RWPE2 (cell line): ENCODE measurements around the gene ABI2.

Experiments
- ATAC-seq: fragments of 200-7000 bp; cut with Tn5 transposase; 3 replicates; pipeline ENCODE4 v1.9.1; 2021; ENCODE audit warnings: low read depth
- DNase-seq: peaks from one replicate; pipeline ENCODE4 v3.0.0-alpha.2; 2020; ENCODE audit warnings: low spot score
- H3K27ac ChIP-seq: fragments of 450-650 bp; 2 replicates; pipeline ENCODE4 v1.5.1; 2017; ENCODE audit warnings: mild to moderate bottlenecking; ENCODE audit not compliant: poor library complexity, severe bottlenecking
- H3K27me3 ChIP-seq: fragments of 250-450 bp; sonication (Bioruptor Pico); 2 replicates; pipeline ENCODE4 v1.5.1; 2021; ENCODE audit warnings: mild to moderate bottlenecking, moderate library complexity; ENCODE audit not compliant: insufficient read depth, poor library complexity, severe bottlenecking
- H3K36me3 ChIP-seq: fragments of 250-450 bp; sonication (Bioruptor Pico); 2 replicates; pipeline ENCODE4 v1.5.1; 2020; ENCODE audit warnings: low read depth, mild to moderate bottlenecking, moderate library complexity
- H3K4me1 ChIP-seq: fragments of 250-450 bp; sonication (Bioruptor Pico); 2 replicates; pipeline ENCODE4 v1.5.1; 2021; ENCODE audit warnings: mild to moderate bottlenecking, moderate library complexity; ENCODE audit not compliant: insufficient read depth, poor library complexity, severe bottlenecking
- H3K4me3 ChIP-seq: fragments of 250-450 bp; sonication (Bioruptor Pico); 2 replicates; pipeline ENCODE4 v1.5.1; 2021; ENCODE audit warnings: mild to moderate bottlenecking, moderate library complexity; ENCODE audit not compliant: severe bottlenecking
- H3K9me3 ChIP-seq: fragments of 250-450 bp; sonication (Bioruptor Pico); 2 replicates; pipeline ENCODE4 v1.5.1; 2021; ENCODE audit warnings: mild to moderate bottlenecking, moderate library complexity; ENCODE audit not compliant: severe bottlenecking
- TF ChIP-seq, protein P1 (sequence below): fragments of 450-650 bp; IDR thresholded peaks from one replicate; pipeline ENCODE4 v1.5.1; 2017; ENCODE audit warnings: mild to moderate bottlenecking, moderate library complexity; ENCODE audit not compliant: poor library complexity, severe bottlenecking

The ABI2 gene

DNA sequence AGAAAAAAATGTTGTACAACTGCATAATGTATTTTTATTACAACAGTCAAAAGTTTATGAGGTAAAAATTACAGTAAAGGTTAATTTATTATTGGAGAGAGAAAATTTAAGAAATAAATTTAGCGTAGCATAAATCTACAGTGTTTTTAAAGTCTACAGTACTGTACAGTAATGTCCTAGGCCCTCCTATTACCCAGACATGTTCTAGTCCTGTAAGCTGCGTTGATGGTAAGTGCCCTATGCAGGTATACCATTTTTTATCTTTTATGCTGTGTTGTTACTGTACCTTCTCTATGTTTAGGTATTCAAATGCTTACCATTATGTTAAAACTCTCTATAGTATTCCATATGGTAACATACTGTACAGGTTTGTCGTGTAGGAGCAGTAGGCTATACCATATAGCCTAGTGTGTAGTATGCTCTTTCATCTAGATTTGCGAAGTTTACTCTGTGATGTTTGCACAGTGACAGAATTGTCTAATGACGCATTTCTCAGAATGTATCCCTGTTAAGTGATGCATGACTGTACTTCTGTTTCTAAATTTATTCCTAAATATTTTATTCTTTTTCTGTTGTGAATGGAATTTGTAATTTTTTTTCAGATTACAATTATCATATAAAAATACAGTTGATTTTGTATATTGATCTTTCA lies 24.5 kb downstream of the ABI2 start:
- H3K36me3 ChIP-seq = no peaks in the 10 kb centered on the region
- no peak for DNase-seq
- peak; percentile 35; the same call in 1 of the 3 replicates for ATAC-seq
- H3K27ac ChIP-seq = no peak overlapping the region
- H3K27me3 ChIP-seq = no peaks in the 10 kb centered on the region
- H3K9me3 ChIP-seq = no peaks in the 10 kb centered on the region
- TF ChIP-seq, protein P1, sequence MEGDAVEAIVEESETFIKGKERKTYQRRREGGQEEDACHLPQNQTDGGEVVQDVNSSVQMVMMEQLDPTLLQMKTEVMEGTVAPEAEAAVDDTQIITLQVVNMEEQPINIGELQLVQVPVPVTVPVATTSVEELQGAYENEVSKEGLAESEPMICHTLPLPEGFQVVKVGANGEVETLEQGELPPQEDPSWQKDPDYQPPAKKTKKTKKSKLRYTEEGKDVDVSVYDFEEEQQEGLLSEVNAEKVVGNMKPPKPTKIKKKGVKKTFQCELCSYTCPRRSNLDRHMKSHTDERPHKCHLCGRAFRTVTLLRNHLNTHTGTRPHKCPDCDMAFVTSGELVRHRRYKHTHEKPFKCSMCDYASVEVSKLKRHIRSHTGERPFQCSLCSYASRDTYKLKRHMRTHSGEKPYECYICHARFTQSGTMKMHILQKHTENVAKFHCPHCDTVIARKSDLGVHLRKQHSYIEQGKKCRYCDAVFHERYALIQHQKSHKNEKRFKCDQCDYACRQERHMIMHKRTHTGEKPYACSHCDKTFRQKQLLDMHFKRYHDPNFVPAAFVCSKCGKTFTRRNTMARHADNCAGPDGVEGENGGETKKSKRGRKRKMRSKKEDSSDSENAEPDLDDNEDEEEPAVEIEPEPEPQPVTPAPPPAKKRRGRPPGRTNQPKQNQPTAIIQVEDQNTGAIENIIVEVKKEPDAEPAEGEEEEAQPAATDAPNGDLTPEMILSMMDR = no peak
- H3K4me3 ChIP-seq = no peak overlapping the region
- no peaks in the 10 kb centered on the region for H3K4me1 ChIP-seq

DNA sequence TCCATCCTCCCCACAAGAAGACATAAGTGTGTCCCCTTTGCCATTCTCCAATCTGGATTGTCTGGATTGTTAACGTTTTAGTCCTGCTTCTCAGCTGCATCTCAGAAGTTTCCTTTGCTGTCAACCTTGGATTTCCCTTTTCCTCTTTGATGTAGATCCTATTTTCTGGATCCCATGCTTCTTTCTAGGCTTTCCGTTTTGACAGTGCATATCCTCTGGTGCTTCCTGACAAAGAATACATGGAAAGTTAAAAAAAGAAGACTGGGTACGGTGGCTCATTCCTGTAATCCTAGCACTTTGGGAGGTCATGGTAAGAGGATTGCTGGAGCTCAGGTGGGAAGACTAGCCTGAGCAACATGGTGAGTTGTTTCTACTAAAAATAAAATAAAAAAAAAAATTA lies 26.8 kb downstream of the ABI2 start:
- no peak overlapping the region for H3K27ac ChIP-seq
- ATAC-seq = no peak
- no peaks in the 10 kb centered on the region for H3K4me1 ChIP-seq
- no peaks in the 10 kb centered on the region for H3K9me3 ChIP-seq
- H3K4me3 ChIP-seq = no peak overlapping the region
- H3K36me3 ChIP-seq = no peaks in the 10 kb centered on the region
- no peak for DNase-seq
- TF ChIP-seq, protein P1 = no peak
- no peaks in the 10 kb centered on the region for H3K27me3 ChIP-seq

DNA sequence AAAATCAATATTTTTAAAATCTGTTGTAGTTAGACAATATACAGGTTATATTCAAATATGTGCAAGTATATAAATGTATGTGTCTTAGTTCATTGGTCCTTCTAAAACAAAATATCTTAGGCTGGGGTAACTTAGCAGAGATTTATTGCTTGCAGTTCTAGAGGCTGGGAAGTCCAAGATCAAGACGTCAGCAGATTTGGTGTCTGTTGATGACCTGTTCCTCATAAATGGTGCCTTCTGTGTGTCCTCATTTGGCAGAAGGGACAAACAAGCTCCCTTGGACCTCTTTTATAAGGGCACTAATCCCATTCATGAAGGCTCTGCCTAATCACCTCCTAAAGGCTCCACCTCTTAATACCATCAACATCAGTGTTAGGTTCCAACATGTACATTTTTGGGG lies 31.3 kb downstream of the ABI2 start:
- Histone ChIP-seq H3K27ac (no peak overlapping the region), H3K4me3 (no peak overlapping the region), H3K36me3 (no peaks in the 10 kb centered on the region), H3K4me1 (no peaks in the 10 kb centered on the region), H3K9me3 (no peaks in the 10 kb centered on the region), H3K27me3 (no peaks in the 10 kb centered on the region)
- TF ChIP-seq, protein P1 = no peak
- ATAC-seq (no peak), DNase-seq (no peak)

DNA sequence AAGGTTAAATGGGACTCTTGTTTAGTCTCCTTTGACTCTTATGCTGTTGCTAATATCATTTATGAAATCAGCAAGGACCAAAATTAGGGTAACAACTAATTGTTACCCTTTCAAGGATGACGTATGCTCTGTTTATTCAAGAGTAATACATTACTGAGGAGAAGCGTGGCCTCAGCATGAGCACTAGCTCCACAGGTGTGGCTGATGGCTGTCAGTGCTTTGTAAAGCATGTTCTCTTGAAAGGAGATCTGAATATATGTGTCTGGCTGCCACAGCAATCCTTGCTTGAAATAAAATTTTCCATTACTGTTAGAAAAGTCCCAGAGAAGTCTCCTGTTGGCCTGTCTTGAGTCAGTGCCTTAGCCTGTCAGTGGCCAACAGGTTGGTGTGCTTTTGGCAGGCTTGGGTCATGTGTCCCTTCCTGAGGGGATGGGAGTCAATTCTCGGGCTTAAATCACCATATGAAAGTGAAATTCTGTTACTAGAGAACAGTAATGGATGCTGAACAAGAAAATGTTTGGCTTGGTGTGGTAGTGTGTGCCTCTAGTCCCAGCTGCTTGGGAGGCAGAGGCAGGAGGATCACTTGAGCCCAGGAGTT lies 32.7 kb downstream of the ABI2 start:
- H3K27ac ChIP-seq = no peak overlapping the region

DNA sequence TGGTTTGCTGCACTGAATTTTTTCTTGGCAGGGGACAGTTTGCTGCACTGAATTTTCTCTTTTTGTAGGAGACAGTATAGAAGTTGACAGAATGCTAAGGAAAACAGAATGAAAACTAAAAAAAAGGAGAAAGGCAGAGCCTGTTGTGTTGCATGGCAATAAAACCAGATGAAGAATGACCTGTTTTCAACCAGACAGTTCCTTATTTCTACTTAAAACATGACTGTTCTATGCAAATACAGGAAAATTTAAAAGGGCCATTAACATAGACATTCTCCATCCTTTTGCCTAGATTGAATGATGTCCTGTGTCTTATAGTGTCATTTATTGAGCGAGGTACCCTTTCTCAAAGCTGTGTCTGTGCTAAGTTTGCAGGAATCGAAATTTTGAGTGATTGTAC lies 33.3 kb downstream of the ABI2 start:
- H3K4me1 ChIP-seq = no peaks in the 10 kb centered on the region
- no peaks in the 10 kb centered on the region for H3K9me3 ChIP-seq
- TF ChIP-seq, protein P1 = no peak
- ATAC-seq (no peak), DNase-seq (no peak)
- H3K27ac ChIP-seq = no peak overlapping the region
- no peaks in the 10 kb centered on the region for H3K27me3 ChIP-seq
- no peaks in the 10 kb centered on the region; the same call in 1 of the 2 replicates for H3K36me3 ChIP-seq
- H3K4me3 ChIP-seq = no peak overlapping the region

More for the DNA sequence above, 32.7 kb downstream of the ABI2 start:
- DNase-seq = no peak
- no peaks in the 10 kb centered on the region for H3K4me1 ChIP-seq
- H3K36me3 ChIP-seq = no peaks in the 10 kb centered on the region
- H3K9me3 ChIP-seq = no peaks in the 10 kb centered on the region
- no peak for ATAC-seq
- no peak overlapping the region for H3K4me3 ChIP-seq
- no peaks in the 10 kb centered on the region for H3K27me3 ChIP-seq
- TF ChIP-seq, protein P1 = no peak
